HFF-Myc (cell line): ENCODE data around the gene VAC14.

Experiments used
- DNase-seq: peaks from one replicate; pipeline ENCODE4 v3.0.0-alpha.2; 2011; ENCODE audit warnings: low read depth; ENCODE audit errors: extremely low read depth
- H3K4me3 ChIP-seq: replicated peaks from 2 replicates; pipeline ENCODE4 v1.5.1; 2011; ENCODE audit warnings: low read depth, mild to moderate bottlenecking, control low read depth, low read length
- TF ChIP-seq, protein P1 (sequence below): IDR thresholded peaks from 2 replicates; pipeline ENCODE4 v1.5.1; 2012; ENCODE audit warnings: mild to moderate bottlenecking, low read depth, low read length, control low read depth; ENCODE audit errors: missing control alignments

Gene VAC14

GRCh38 chr16:70765491-70765890, 35.5 kb downstream of the VAC14 start:
- TF ChIP-seq, protein P1, sequence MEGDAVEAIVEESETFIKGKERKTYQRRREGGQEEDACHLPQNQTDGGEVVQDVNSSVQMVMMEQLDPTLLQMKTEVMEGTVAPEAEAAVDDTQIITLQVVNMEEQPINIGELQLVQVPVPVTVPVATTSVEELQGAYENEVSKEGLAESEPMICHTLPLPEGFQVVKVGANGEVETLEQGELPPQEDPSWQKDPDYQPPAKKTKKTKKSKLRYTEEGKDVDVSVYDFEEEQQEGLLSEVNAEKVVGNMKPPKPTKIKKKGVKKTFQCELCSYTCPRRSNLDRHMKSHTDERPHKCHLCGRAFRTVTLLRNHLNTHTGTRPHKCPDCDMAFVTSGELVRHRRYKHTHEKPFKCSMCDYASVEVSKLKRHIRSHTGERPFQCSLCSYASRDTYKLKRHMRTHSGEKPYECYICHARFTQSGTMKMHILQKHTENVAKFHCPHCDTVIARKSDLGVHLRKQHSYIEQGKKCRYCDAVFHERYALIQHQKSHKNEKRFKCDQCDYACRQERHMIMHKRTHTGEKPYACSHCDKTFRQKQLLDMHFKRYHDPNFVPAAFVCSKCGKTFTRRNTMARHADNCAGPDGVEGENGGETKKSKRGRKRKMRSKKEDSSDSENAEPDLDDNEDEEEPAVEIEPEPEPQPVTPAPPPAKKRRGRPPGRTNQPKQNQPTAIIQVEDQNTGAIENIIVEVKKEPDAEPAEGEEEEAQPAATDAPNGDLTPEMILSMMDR, result no peak
- no peak for DNase-seq

DNA sequence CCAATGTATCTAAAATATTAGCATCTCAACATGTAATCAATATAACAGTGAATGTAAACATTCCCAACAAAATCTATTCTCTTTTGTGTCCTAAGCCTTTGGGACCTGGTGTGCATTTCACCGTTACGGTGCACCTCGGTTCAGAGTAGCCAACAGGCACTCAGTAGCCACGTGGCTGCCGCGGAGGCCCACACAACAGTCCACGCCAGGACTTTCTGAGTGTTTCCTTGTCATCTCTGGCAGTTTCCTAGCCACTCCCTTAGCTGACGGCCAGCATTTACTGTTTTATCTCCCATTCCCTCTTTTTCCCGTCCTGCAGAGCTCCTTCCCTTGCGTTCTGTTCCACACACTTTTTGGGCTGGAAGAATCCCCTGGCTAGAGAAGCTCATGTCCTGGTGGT, 36.3 kb downstream of the VAC14 start:
- H3K4me3 ChIP-seq, result no peak overlapping the region
- no peak for DNase-seq
- TF ChIP-seq, protein P1, result no peak

More at GRCh38 chr16:70765491-70765890, 35.5 kb downstream of the VAC14 start:
- H3K4me3 ChIP-seq, result no peak overlapping the region

DNA sequence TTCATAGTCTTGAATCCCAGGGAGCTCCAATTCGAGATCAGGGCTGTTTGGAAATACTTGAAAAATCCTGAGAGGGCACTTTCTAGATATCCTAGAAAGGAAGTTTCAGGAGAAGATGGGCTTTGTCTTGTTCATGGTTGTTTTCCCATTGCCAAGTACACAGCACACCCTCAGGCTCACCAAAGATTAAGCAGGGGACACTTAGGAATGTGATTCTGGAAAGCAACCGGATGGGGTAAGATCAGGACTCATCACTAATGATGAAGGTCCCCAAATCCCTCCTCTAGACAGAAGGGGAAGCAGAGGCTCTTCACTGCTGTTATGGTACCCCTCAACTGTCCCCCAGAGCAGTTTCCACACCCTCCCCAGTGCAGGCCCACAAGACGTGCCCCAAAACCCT, 40.7 kb downstream of the VAC14 start:
- TF ChIP-seq, protein P1, result no peak
- H3K4me3 ChIP-seq, result no peak overlapping the region
- no peak for DNase-seq

- TF ChIP-seq, protein P1, result no peak
- no peak overlapping the region for H3K4me3 ChIP-seq
- no peak for DNase-seq
Observed at GRCh38 chr16:70759666-70760065, 41.3 kb downstream of the VAC14 start.

GRCh38 chr16:70758786-70759185, 42.2 kb downstream of the VAC14 start:
- TF ChIP-seq, protein P1, result no peak
- no peak overlapping the region for H3K4me3 ChIP-seq
- no peak for DNase-seq

- TF ChIP-seq, protein P1, result no peak
- DNase-seq, result no peak
- H3K4me3 ChIP-seq, result no peak overlapping the region
Observed at GRCh38 chr16:70757183-70757582, 43.8 kb downstream of the VAC14 start.

GRCh38 chr16:70756071-70756470, 44.9 kb downstream of the VAC14 start:
- H3K4me3 ChIP-seq, result no peak overlapping the region
- no peak for DNase-seq
- TF ChIP-seq, protein P1, result no peak
